HG03521 (cell line): ENCODE measurements around the gene E2F4.

Experiments used
- ATAC-seq: cut with Tn5 transposase; IDR thresholded peaks from one replicate; pipeline ENCODE4 v1.9.1; 2021; ENCODE audit warnings: mild to moderate bottlenecking, moderate library complexity; ENCODE audit not compliant: unreplicated experiment

Gene E2F4

GRCh38 chr16:67230809-67231660 lies 39.1 kb downstream of the E2F4 start:
- ATAC-seq: no peak

GRCh38 chr16:67233596-67233995 lies 41.6 kb downstream of the E2F4 start:
- ATAC-seq: no peak

GRCh38 chr16:67234180-67234597 lies 42.2 kb downstream of the E2F4 start:
- ATAC-seq: no peak

GRCh38 chr16:67235816-67236562 lies 44.0 kb downstream of the E2F4 start:
- no peak for ATAC-seq

- no peak for ATAC-seq
Measured at GRCh38 chr16:67236563-67237395, 44.8 kb downstream of the E2F4 start.

GRCh38 chr16:67237396-67238277 lies 45.7 kb downstream of the E2F4 start:
- ATAC-seq: no peak

- no peak for ATAC-seq
Measured at GRCh38 chr16:67238278-67238575, 46.3 kb downstream of the E2F4 start.

- ATAC-seq: no peak
Measured at GRCh38 chr16:67238806-67239470, 47.0 kb downstream of the E2F4 start.

- ATAC-seq: no peak
Measured at GRCh38 chr16:67240506-67240905, 48.6 kb downstream of the E2F4 start.

- ATAC-seq: no peak
Measured at GRCh38 chr16:67241008-67241900, 49.3 kb downstream of the E2F4 start.

- ATAC-seq: no peak
Measured at GRCh38 chr16:67242138-67242730, 50.3 kb downstream of the E2F4 start.

GRCh38 chr16:67243481-67243880 lies 51.5 kb downstream of the E2F4 start:
- ATAC-seq: no peak

GRCh38 chr16:67244387-67245185 lies 52.6 kb downstream of the E2F4 start:
- peak; percentile 36 for ATAC-seq

GRCh38 chr16:67245186-67245585 lies 53.2 kb downstream of the E2F4 start:
- no peak for ATAC-seq

- no peak for ATAC-seq
Measured at GRCh38 chr16:67245674-67246080, 53.7 kb downstream of the E2F4 start.

- ATAC-seq: no peak
Measured at GRCh38 chr16:67246081-67246755, 54.3 kb downstream of the E2F4 start.

- ATAC-seq: no peak
Measured at GRCh38 chr16:67246756-67247191, 54.8 kb downstream of the E2F4 start.
